Small intestine (tissue), 7 donors: ENCODE measurements around the gene MYEOV. TPM values are rescaled to one million over a fixed set of nuclear protein-coding genes. Genes with fewer than 3 reads are reported as not detected.

Experiments
- DNase-seq, 2 donors: peaks; one replicate each; pipeline versions ENCODE4 v3.0.0 to v3.0.0-alpha.2; 2013
- FAIRE-seq: peaks from 2 replicates; lab custom pipeline; 2012; peaks lifted over from hg19 to GRCh38; lab: Jason Lieb, UNC
- H3K27ac ChIP-seq, 3 donors: one replicate each; pipeline ENCODE4 v1.5.1; 2013; ENCODE audit warnings: low read length in 2 of 3, mild to moderate bottlenecking in 2 of 3, control low read depth in 1 of 3, inconsistent platforms in 1 of 3, low read depth in 1 of 3, moderate library complexity in 1 of 3
- H3K27me3 ChIP-seq, 3 donors: one replicate each; pipeline ENCODE4 v1.6.1; 2013; ENCODE audit warnings: low read length in 3 of 3, inconsistent platforms in 1 of 3; ENCODE audit not compliant: control insufficient read depth in 3 of 3, insufficient read depth in 3 of 3
- H3K36me3 ChIP-seq, 3 donors: one replicate each; pipeline ENCODE4 v1.6.1; 2013; ENCODE audit warnings: low read length in 3 of 3, inconsistent platforms in 1 of 3, low read depth in 1 of 3, mild to moderate bottlenecking in 1 of 3, moderate library complexity in 1 of 3; ENCODE audit not compliant: control insufficient read depth in 3 of 3, insufficient read depth in 2 of 3
- H3K4me1 ChIP-seq, 3 donors: one replicate each; pipeline ENCODE4 v1.6.1; 2013; ENCODE audit warnings: low read length in 2 of 3, inconsistent platforms in 1 of 3, low read depth in 1 of 3, mild to moderate bottlenecking in 1 of 3, moderate library complexity in 1 of 3; ENCODE audit not compliant: control insufficient read depth in 3 of 3, insufficient read depth in 2 of 3
- H3K4me3 ChIP-seq, 3 donors: one replicate each; pipeline ENCODE4 v1.5.1; 2013; ENCODE audit warnings: low read length in 3 of 3, control low read depth in 1 of 3, inconsistent platforms in 1 of 3, low read depth in 1 of 3, mild to moderate bottlenecking in 1 of 3, moderate library complexity in 1 of 3
- H3K9me3 ChIP-seq, 2 donors: one replicate each; pipeline ENCODE4 v1.6.1; 2013; ENCODE audit warnings: low read depth in 1 of 2, low read length in 1 of 2; ENCODE audit not compliant: control insufficient read depth in 2 of 2, insufficient read depth in 1 of 2
- WGBS, 3 donors: extraction: QIAGEN DNeasy Blood & Tissue Kit; methylation state at CpG; one replicate each; pipeline ENCODE4 v1.1.7; 2013; 5-methylcytosine and 5-hydroxymethylcytosine counted together
- polyA plus RNA-seq, 4 donors: library from polyadenylated mRNA; stranded (reverse) in 3 of 4; unstranded in 1 of 4; fragments of 200-250 nt in 3 of 4; fragments of 120-200 nt in 1 of 4; gene quantifications; one replicate each; pipeline versions ENCODE4 v1.2.1 to v1.2.3, GENCODE V29; 2013
- donor health status: healthy with polysubstance abuse.
- donor health status: control.
- donor health status: control.
- donor health status: Bipolar disorder and iron deficiency.
- donor health status: healthy.

The MYEOV gene
- polyA plus RNA-seq, 4 donors = 0.12 to 3.6 (median 1.6) TPM

GRCh38 chr11:69299572-69299971, 5.6 kb downstream of the MYEOV start:
- Histone ChIP-seq H3K27ac (no peak overlapping the region), H3K27me3 (no peaks in the 10 kb centered on the region), H3K36me3 (no peaks in the 10 kb centered on the region), H3K4me3 (no peak overlapping the region), H3K4me1 (peaks cover 13 to 48% (median 33%) of the 10 kb centered on the region in 3 donors), H3K9me3 (peaks cover 0 to 5% of the 10 kb centered on the region in 2 donors)
- DNase-seq = no peak
- 88 to 90% (median 89%) methylated on average over 6 to 8 of the region's 8 CpGs for WGBS, 3 donors
- no peak for FAIRE-seq

- FAIRE-seq (no peak), DNase-seq (no peak)
- H3K27ac ChIP-seq = no peak overlapping the region
- H3K27me3 ChIP-seq = no peaks in the 10 kb centered on the region
- no peaks in the 10 kb centered on the region for H3K36me3 ChIP-seq
- no peak overlapping the region for H3K4me3 ChIP-seq
- H3K9me3 ChIP-seq = peaks cover 0 to 5% of the 10 kb centered on the region in 2 donors
- peaks cover 13 to 48% (median 33%) of the 10 kb centered on the region in 3 donors for H3K4me1 ChIP-seq
- WGBS, 3 donors = 71 to 75% (median 75%) methylated on average over 11 of the region's 11 CpGs
Measured at GRCh38 chr11:69300120-69301060, 6.4 kb downstream of the MYEOV start.

- DNase-seq (no peak), FAIRE-seq (no peak)
- no peaks in the 10 kb centered on the region for H3K27me3 ChIP-seq
- H3K36me3 ChIP-seq = no peaks in the 10 kb centered on the region
- H3K27ac ChIP-seq = no peak overlapping the region
- H3K4me1 ChIP-seq = peaks cover 12 to 45% (median 33%) of the 10 kb centered on the region in 3 donors
- 97 to 98% (median 98%) methylated on average over 11 of the region's 11 CpGs for WGBS, 3 donors
- H3K4me3 ChIP-seq = no peak overlapping the region
- peaks cover 0 to 5% of the 10 kb centered on the region in 2 donors for H3K9me3 ChIP-seq
Measured at GRCh38 chr11:69301081-69301454, 7.1 kb downstream of the MYEOV start.

GRCh38 chr11:69301455-69302401, 7.8 kb downstream of the MYEOV start:
- 80 to 87% (median 85%) methylated on average over 13 of the region's 13 CpGs for WGBS, 3 donors
- DNase-seq (peak; percentile 36 to 51), FAIRE-seq (no peak)
- H3K9me3 ChIP-seq = peaks cover 0 to 2% of the 10 kb centered on the region in 2 donors
- H3K27ac ChIP-seq = peak overlapping the region in 1 of 3 donors; percentile 27
- H3K36me3 ChIP-seq = no peaks in the 10 kb centered on the region
- H3K4me1 ChIP-seq = peaks cover 6 to 38% (median 27%) of the 10 kb centered on the region in 3 donors
- H3K4me3 ChIP-seq = no peak overlapping the region
- H3K27me3 ChIP-seq = no peaks in the 10 kb centered on the region

GRCh38 chr11:69302447-69303020, 8.6 kb downstream of the MYEOV start:
- Histone ChIP-seq H3K27ac (peak overlapping the region in 1 of 3 donors; percentile 27), H3K36me3 (no peaks in the 10 kb centered on the region), H3K4me1 (peaks cover 4 to 30% (median 25%) of the 10 kb centered on the region in 3 donors), H3K27me3 (no peaks in the 10 kb centered on the region), H3K9me3 (no peaks in the 10 kb centered on the region), H3K4me3 (no peak overlapping the region)
- WGBS, 3 donors = 91 to 95% (median 92%) methylated on average over 8 of the region's 8 CpGs
- no peak for FAIRE-seq
- no peak for DNase-seq

GRCh38 chr11:69303427-69303826, 9.5 kb downstream of the MYEOV start:
- H3K4me3 ChIP-seq = no peak overlapping the region
- H3K4me1 ChIP-seq = peaks cover 0 to 21% (median 17%) of the 10 kb centered on the region in 3 donors
- no peaks in the 10 kb centered on the region for H3K27me3 ChIP-seq
- no peaks in the 10 kb centered on the region for H3K36me3 ChIP-seq
- 93 to 97% (median 97%) methylated on average over 16 to 18 of the region's 18 CpGs for WGBS, 3 donors
- H3K27ac ChIP-seq = no peak overlapping the region
- no peak for DNase-seq
- FAIRE-seq = no peak
- no peaks in the 10 kb centered on the region for H3K9me3 ChIP-seq

- no peak overlapping the region for H3K27ac ChIP-seq
- no peak overlapping the region for H3K4me3 ChIP-seq
- no peaks in the 10 kb centered on the region for H3K36me3 ChIP-seq
- H3K4me1 ChIP-seq = peaks cover 0 to 14% (median 10%) of the 10 kb centered on the region in 3 donors
- no peak for FAIRE-seq
- no peaks in the 10 kb centered on the region for H3K9me3 ChIP-seq
- no peak for DNase-seq
- no peaks in the 10 kb centered on the region for H3K27me3 ChIP-seq
- WGBS, 3 donors = 55 to 94% (median 87%) methylated on average over 1 of the region's 1 CpG
Measured at GRCh38 chr11:69304258-69304657, 10.3 kb downstream of the MYEOV start.

GRCh38 chr11:69304686-69305085, 10.7 kb downstream of the MYEOV start:
- Histone ChIP-seq H3K36me3 (no peaks in the 10 kb centered on the region), H3K4me3 (no peak overlapping the region), H3K4me1 (peaks cover 0 to 13% (median 8%) of the 10 kb centered on the region in 3 donors), H3K9me3 (no peaks in the 10 kb centered on the region), H3K27me3 (no peaks in the 10 kb centered on the region), H3K27ac (no peak overlapping the region)
- DNase-seq (no peak), FAIRE-seq (no peak)
- 45 to 67% (median 54%) methylated on average over 6 of the region's 6 CpGs for WGBS, 3 donors
